RCC 7860 (cell line): ENCODE measurements around the gene SH3PXD2A.
"Not testable (repeated sequence)": the region's sequence is repeated elsewhere in the genome, so short reads cannot be mapped to it uniquely, and the experiment has no call there.

Experiments
- DNase-seq: peaks from one replicate; pipeline ENCODE4 v3.0.0-alpha.2; 2015; ENCODE audit warnings: low spot score
- FAIRE-seq: peaks from 2 replicates; lab custom pipeline; 2012; peaks lifted over from hg19 to GRCh38; lab: Jason Lieb, UNC

SH3PXD2A gene

DNA sequence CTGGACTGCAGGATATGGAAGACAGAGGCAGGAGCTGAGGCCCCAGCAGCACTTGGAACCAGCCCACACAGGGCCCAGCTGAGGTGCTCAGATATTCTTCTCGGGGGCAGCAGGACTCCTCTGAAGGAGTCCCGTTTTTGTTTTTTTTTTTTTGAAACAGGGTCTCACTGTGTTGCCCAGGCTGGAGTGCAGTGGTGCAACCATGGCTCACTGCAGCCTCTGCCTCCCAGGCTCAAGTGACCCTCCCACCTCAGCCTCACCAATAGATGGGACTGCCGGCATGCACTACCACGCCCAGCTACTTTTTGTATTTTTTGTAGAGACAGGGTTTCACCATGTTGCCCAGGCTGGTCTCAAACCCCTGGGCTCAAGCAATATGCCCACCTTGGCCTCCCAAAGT lies 124.3 kb downstream of the SH3PXD2A start:
- not testable (repeated sequence) for FAIRE-seq, DNase-seq

DNA sequence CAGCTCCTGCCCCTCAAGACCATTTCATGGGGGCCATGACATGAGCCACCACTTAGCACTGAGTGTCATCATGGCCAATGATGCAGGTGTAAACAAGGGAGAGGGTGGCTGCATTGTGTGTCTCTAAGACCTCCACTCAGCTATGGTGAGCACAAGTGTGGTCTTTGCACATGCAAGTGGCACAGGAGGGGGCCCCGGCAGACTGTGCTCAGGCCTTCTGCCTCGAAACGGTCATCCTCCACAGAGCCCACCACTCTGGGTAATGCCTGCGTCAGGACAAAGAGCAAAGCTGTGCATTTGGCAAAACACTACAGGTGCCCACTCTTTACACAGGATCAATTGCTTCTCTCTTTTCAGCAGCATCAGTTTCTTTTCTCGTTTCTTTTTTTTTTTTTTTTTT lies 125.5 kb downstream of the SH3PXD2A start:
- no peak for FAIRE-seq
- DNase-seq = no peak

DNA sequence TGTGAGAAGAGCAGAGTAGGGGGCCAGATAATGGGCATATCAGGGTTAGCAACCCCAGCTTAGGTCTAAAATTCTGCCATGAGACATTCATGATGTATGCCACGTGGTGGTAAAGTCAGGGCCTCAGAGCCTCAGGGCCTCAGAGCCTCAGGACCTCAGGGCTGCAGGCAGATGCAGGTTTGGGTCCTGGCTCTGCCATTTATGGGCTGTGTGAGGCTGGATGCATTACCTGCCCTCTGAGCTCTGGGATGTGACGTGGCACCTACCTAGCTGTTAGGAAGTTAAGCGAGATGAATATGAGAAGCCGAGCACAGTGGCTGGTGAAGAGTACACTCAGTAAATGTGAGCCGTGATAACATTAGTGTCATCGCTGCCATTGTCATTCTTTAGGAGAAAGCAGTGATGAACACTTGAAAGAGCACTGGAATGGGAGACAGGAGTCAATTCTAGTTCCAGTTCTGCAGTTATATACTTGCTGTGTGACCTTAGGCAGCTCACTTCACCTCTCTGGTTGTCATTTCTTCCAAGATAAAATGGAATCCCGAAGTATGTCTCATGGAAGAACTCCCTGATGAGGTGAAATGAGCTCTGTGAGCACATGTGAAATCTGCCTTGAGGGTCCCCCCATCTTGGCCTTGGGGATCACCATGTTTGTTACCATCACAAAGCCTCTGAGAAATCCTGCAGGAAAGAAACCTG lies 127.2 kb downstream of the SH3PXD2A start:
- no peak for DNase-seq
- no peak for FAIRE-seq

DNA sequence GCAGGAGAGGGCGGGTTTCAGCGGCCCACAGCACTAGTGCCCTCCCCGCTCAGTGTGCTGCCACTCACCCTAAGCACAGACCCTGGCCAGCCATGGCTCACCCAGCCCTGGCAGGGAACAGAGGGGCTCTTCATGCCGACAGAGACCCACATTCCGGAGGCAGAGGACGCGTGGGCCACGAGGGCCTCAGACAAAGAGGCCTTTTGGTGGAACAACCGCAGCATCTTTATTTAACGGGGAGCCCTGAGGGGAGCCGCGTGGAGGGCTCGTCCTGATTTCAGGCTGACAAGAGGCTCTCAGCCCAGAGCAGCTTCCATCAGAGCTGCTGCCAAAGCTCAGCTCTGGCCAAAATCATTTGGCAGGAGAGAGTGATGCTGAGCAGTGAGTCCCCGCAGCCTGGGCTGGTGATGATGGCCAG lies 127.8 kb downstream of the SH3PXD2A start:
- no peak for FAIRE-seq
- DNase-seq = no peak

DNA sequence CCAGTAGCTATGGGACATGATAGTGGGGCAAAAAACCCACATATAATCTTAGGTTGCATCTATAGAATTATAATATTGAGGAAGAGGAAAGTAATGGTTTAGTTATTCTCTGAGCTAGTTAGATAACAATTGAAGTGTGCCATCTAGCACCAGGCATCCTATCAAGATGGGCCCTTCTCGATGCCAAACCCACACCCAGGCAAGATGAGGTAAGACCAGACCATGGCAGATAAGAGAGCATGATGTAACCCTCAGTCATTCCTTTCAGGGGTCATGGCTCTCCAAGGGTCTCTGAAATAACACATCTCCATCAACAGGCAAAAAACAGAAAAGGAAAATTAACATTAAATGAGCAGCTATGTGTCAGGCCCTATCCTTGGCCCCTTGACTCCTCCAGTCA lies 128.7 kb downstream of the SH3PXD2A start:
- DNase-seq (no peak), FAIRE-seq (no peak)

DNA sequence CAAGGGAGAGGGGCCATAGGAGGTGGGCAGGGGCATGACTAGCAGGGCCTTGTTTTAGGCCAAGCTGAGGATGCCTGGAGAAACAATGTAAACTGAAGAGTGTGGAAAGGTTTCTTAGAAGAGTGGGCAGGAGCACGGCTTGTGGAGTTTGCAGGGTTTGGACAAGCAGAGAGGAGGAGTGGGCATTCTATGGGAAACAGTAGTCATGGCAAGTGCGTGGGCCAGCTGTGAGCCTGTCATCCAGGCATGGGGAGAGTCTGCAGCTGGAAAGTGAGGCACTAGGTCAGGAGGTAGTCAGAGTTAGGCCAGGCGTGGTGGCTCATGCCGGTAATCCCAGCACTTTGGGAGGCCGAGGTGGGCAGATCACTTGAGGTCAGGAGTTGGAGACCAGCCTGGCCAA lies 130.1 kb downstream of the SH3PXD2A start:
- no peak for FAIRE-seq
- DNase-seq = no peak

DNA sequence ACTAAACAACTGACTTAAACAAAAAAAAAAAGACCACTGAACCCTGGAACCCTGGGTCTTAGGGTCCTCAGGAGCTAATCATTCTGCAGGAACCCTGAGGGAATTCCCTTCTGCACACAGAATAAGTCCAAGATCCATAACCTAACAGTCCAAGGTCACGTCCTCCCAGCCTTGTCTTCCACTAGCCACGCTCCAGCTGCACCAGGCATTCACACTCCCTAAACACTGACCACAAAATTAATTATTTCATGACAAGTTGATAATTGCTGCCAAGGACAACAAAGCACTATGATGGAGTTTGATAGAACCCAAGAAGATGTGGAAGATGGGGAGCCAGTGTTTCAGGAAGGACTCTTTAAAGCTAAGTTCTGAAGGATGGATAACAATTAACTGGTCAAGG lies 130.6 kb downstream of the SH3PXD2A start:
- DNase-seq (no peak), FAIRE-seq (no peak)

DNA sequence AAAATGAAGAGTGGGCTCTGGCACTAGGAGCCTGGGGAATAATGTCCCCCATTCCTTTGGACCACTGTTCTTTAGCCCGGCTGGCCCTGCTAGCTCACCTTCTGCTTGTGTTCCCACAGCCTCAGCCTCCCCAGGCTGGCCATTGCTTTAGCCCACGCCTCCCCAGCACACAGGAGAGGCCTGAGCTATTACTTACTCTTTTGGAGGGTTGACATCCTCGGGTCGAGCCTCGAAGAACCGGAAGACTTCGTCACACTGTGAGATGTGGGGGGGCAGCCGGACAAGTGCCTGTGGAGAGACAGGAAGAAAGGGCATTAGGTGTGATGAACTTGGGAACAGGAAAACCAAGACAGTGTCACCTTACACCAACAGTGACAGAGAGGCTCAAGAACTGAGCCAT lies 131.3 kb downstream of the SH3PXD2A start:
- no peak for DNase-seq
- FAIRE-seq = no peak

DNA sequence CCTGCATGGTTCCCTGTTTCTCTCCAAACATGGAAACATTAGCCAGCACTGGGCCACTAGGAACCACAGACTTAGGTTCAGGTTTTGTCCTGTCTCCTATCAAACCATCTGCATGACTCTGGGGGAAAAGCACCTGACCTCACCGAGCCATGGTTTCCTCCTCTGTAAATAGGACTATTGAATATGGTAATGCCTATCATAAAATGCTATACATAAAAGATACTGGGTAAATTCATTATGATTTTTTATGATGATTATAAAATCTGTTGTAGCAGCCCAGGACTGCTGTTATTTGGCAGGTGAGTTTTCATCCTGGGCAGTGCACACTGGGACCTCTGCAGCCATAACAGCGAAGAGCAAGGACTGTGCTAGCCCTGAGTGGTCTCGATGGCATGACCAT lies 131.8 kb downstream of the SH3PXD2A start:
- DNase-seq = no peak
- FAIRE-seq = no peak

DNA sequence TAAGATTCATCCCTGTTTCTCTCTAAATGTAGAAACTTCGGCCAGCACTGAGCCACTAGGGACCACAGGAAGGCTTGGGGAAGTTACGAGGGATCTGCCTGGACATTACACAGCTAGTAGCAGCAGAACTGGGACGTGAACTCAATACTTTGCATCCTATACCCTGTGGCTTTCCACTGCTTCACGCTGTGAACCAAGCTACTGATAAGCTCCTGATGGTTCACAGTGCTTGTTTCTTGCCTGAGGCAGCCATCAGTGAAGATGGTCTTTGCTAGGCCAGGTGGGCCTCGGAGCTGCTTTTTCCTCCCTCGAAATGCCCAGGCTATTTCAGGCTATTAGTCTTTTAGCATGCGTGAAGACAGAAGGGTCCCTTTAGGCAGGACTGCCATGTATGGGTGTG lies 132.7 kb downstream of the SH3PXD2A start:
- no peak for DNase-seq
- no peak for FAIRE-seq

DNA sequence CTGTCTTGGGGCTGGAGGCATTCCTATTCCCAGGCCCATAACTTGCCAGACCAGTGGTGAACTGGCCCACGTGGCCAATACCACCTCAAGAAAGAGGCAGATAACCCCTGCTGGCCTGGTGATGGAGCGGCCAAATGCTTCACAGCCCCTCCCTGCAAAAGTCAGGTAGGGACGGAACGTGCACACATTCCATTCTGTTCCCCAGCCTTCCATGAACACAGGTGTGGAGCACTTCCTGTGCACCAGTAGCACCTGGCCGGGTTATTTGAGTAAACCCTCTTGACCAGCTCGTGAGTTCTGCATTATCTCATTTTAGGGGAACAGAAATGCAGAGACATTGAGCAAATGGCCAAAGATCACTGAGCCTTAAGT lies 134.4 kb downstream of the SH3PXD2A start:
- DNase-seq (no peak), FAIRE-seq (no peak)

DNA sequence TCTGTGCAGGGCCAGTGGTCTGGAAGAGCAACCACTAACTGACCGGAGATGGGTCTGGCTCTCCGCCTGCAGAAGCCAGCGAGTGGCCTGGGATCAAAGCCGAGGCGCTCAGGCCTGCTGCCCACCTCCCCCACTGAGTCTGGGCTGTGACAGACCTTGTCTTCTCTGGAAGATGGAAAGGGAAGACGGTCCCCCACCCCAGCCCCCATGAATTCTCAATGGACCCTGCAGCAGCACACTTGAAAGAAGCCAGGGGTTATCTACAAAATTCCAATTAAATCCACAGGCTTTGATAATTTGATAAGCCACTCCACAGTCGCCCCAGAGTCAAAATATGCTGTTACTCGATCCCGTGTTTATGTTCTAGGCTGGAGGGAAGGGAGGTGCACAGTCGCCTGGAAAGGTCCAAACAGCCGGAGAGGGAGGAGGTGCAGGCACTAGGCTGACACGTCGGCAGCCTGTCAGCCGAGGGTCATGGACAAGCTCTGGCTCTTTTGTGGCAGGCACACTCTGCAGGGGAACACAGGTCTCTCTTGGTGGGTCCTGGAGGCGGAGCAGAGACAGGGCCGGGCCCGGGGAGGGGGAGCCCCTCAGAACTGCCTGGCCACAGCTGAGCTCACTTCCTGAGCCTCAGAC lies 134.9 kb downstream of the SH3PXD2A start:
- FAIRE-seq (no peak), DNase-seq (no peak)

DNA sequence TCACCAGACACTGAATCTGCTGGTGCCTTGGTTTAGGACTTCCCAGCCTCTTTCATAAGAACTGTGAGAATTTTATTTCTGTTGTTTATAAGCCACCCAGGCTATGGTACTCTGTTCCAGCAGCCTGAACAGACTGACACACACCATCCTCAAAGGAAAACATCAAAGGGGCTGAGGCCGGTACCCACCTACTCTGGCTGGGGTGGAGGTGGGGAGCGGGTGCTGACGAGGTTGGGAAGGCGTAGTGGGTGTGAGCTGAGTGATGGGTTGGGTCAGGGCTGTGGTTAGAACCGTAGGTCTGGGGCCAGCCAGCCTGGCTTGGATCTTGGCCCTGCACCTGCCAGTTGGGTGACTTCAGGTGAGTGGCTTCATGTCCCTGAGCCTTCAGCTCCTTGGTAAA lies 136.3 kb downstream of the SH3PXD2A start:
- DNase-seq (no peak), FAIRE-seq (no peak)

DNA sequence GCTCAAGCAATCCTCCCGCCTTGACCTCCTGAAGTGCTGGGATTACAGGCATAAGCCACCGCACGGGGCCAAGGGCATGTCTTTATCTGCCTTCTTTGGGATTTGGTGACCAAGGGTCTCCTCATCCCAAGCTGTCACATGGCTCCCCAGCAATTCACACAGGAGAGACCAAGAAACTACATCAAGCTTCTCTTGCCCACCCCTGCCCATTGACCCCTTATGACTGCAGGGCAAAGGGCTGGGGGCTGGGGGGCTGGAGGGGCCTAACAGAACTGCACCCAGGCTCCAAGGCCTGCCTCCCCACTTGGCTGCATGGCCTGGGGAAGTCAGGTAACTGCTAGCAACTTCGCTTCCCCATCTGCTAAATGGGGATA lies 137.1 kb downstream of the SH3PXD2A start:
- DNase-seq (no peak), FAIRE-seq (no peak)

DNA sequence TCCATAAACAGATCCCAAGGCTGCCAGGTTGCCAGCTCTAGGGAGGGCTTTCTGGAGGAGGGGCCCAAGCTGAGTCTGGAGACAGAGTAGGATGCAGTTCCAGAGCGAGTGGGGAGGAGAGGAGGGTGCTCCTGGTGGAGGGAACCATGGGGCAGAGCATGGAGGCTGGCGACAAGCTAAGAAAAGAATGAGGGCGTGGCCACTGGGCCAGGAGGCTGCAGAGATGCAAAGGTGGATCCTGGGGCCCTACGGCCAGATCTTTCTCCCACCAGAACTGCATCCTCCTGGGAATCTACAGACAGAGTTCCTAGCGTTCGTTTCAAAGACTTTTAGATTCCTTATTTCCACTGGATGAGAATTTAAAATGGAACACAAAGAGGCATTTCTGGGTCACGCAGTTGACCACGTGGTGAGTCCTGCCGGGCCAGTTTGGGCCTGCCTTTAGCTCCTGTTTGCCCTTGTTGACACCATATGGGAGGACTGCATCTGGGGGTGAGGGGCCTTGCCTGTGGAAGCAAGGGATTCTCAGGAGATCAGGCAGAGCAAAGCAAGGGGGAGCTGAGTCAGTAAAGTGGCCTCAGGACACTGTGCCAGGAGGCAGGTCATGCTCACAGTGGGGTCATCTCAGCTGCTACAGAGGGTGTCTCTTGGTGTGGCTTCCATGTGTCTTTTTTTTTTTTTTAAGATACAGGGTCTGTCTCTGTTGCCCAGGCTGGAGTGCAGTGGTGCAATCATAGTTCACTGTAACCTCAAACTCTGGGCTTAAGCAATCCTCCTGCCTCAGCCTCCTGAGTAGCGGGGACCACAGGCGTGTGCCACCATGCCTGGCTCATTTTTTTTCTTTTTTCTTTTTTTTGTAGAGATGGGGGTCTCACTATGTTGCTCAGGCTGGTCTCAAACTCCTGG lies 137.8 kb downstream of the SH3PXD2A start:
- DNase-seq (no peak), FAIRE-seq (no peak)

DNA sequence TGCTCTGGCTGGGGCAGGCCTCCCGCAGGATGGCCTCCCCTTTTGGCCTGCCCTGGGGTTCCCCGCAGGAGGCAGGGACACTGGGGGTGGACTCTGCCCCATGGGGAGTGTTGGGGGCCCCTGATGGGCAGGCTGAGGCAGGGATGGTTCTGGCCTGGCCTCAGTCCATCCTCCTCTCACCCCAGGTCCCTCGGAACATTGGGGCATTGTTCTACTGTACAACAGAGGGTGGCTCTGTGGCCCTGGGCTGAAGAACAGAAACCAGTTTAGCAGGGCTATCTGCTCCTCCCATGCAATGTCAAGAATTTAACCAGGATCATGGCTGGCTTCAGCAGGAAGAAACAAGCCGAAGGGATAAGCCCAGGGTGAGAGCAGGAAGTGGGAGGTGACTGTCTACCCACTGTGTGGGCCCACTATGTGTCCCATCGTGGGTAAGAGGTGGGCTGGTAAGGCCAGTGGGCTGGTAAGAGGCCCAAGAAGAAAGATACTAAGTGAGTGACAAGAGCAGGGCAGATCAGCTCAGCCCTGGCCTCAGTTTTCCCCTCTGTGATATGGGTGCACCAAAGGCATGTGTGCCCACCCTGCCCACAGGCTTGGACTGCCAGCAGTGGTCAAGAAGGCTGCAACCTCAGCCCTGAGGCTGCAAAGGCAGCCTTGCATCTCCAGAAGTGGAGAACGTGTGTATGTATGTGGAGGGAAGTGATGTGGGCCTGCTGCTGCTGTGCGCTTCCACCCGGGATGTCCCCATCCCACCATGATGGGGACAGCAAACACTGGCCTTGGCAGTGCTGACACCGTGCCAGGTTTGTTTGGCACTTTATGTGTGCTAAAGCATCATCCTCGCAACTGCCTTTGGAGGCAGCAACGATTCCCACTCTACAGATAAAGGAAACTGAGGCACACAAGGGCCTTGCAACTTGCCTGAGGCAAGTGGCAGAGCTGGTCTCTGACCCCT lies 138.9 kb downstream of the SH3PXD2A start:
- no peak for DNase-seq
- no peak for FAIRE-seq

DNA sequence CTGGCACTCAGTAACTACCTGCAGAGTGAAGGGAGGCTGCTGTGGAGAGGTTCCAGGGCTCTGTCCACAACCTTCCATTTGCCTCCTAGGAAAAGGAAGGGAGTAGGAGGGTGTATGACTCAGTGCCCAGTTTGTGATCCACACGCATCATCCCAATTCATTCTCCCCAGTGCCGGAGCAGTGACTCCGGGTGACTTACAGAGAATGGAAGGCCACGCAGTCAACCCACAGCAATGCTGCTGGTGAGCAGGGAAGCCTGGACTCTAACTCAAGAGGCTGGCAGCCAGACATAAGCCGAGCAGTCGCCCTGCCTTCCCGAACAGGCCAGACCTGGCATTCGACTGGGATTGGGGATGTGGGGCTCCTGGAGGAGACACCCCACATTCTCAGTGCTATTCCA lies 139.9 kb downstream of the SH3PXD2A start:
- DNase-seq (peak; percentile 51), FAIRE-seq (no peak)

DNA sequence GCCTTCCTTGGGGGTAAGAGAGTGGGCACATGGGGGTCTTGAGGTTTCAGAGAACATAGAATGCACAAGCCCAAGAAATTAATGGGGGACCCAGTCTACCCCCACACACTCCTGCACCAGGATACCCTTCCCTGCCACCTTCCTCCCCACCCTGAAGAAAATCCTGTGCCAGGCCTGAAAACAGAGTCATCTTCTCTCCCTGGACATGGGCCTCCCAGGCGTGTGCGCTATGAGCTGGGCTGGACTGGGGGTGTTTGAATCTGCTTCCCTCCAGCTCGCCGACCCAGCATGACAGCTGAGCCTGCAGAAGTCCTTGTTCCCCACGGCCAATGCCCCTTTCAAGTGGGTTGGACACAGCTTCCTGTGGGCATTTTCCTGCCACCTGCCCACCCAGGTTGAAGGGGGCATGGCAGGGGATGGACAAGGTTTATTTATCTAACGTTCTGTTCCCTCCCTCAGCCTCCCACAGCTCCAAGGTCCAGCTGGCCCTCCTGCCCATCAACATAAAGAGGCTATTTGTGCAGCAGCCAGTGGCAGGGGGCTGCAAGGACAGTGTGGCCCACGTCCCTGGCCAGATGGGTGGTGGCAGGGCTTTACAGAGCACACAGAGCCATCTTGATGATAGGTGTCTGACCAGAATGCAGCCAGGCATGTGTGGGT lies 141.0 kb downstream of the SH3PXD2A start:
- DNase-seq = no peak
- no peak for FAIRE-seq

DNA sequence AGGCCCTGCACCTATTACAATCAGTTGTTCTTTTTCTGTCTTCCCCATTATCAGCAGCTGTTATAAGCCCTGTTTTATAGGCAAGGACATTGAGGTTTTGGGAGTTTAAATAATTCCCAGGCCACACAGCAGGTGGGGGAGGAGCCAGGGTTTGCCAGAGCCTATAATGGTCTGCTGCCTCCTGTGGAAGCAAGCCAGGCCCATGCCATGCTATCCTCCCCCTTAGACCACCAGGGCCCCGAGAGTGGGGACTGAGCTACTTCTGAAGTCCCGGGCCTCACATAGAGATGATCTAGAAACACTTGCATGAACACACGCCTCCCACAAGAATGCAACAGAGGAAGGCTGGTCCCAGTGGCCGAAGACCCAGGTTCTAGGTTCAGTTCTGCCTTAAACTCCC lies 141.7 kb downstream of the SH3PXD2A start:
- DNase-seq (no peak), FAIRE-seq (no peak)

DNA sequence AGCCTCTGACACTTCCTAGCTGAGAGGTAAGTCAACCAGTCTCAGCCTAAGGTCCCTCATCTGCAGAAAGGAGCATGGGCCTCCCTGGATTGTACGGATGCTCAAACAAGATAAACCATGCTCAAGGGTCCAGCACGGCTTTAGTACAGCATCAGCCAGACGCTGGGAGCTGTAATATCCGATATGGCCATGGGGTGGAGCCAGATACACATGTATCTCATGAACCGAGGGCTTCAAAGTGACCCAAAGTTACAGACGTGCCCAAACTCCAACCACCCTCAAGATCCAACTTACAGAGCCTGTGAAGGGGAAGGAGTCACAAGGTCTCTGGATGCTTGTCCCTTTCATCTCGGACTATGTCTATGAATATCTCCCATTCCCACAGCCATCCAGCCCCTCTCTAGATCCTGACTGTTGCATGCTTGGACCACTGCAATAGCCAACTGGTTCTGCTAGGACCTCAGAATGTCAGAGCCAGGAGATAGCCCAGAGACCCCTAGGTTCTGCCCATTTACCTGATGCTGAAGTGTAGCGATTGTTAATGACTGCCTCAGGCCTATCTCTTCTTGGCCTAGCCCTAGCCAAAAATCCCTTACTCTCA lies 142.4 kb downstream of the SH3PXD2A start:
- FAIRE-seq (no peak), DNase-seq (peak; percentile 54)
